Psoas muscle (tissue), 8 donors: ENCODE results near the gene SLCO3A1. TPM values are rescaled to one million over a fixed set of nuclear protein-coding genes. Genes with fewer than 3 reads are reported as not detected.

ENCODE experiments used
- ATAC-seq, 4 donors: fragments of 200-7000 bp; cut with Tn5 transposase; one replicate each; pipeline ENCODE4 v1.9.1; 2020; ENCODE audit warnings: moderate library complexity in 3 of 4, mild to moderate bottlenecking in 2 of 4
- DNase-seq, 2 donors: peaks; one replicate each; pipeline ENCODE4 v3.0.0-alpha.2; 2020
- H3K27ac ChIP-seq: fragments of 200-600 bp; one replicate; pipeline ENCODE4 v1.8.0; 2022
- H3K27me3 ChIP-seq, 3 donors: fragments of 200-600 bp in 1 of 3; one replicate each; pipeline versions ENCODE4 v1.6.1 to v1.8.0; 2013 to 2022; ENCODE audit warnings: low read length in 2 of 3, mild to moderate bottlenecking in 2 of 3, moderate library complexity in 1 of 3; ENCODE audit not compliant: insufficient read depth in 3 of 3
- H3K36me3 ChIP-seq, 2 donors: fragments of 200-600 bp in 1 of 2; one replicate each; pipeline versions ENCODE4 v1.6.1 to v1.8.0; 2013 to 2022; ENCODE audit warnings: low read depth in 1 of 2, mild to moderate bottlenecking in 1 of 2, moderate library complexity in 1 of 2; ENCODE audit not compliant: insufficient read depth in 1 of 2
- H3K4me1 ChIP-seq: fragments of 200-600 bp; one replicate; pipeline ENCODE4 v1.8.0; 2022
- H3K4me3 ChIP-seq: fragments of 200-600 bp; one replicate; pipeline ENCODE4 v1.8.0; 2022; ENCODE audit warnings: mild to moderate bottlenecking
- H3K9me3 ChIP-seq: fragments of 200-600 bp; one replicate; pipeline ENCODE4 v1.8.0; 2022
- CTCF ChIP-seq: fragments of 200-600 bp; IDR thresholded peaks from one replicate; pipeline ENCODE4 v1.8.0; 2022; ENCODE audit warnings: antibody characterized with exemption
- WGBS, 3 donors: extraction: QIAGEN DNeasy Blood & Tissue Kit; methylation state at CpG; one replicate each; pipeline versions ENCODE4 v1.1.6 to v1.1.7; 2013; 5-methylcytosine and 5-hydroxymethylcytosine counted together
- intact Hi-C, 2 donors: fragments of 100-400 bp; cut with DNase I; formaldehyde crosslinking; loops; one replicate each; pipeline versions ENCODE4 v1.11.0 to v1.14.2; 2022
- polyA plus RNA-seq, 3 donors: library from polyadenylated mRNA; stranded (reverse); fragments of 200-250 nt; gene quantifications; one replicate each; pipeline ENCODE4 v1.2.3, GENCODE V29; 2013
- total RNA-seq, 4 donors: library from RNA; stranded (reverse); fragmentation: NEBNext Ultra II Directional in 2 of 4; extraction: Animal tissue kit (Norgen Biotek cat#: 25700) in 2 of 4; gene quantifications; one replicate each; pipeline versions ENCODE4 v1.2.1 to v1.2.4, GENCODE V29; 2021 to 2023
- donor health status: healthy with polysubstance abuse.
- donor health status: DM: no; HTN: no; CAD: no; lungs with moderate emphysema.
- donor health status: Bipolar disorder and iron deficiency.
- donor health status: healthy.
- donor health status: DM: yes; HTN: yes; CAD: no.
- donor health status: DM: no; HTN: no; CAD: no.
- donor health status: DM: no; HTN: no; CAD: no.
- donor health status: DM: yes; HTN: yes; CAD: no.

SLCO3A1 gene
- total and polyA plus RNA-seq, 7 donors = 3.5 to 10.3 (median 9.4) TPM

- peaks cover 0 to 5% of the 10 kb centered on the region in 2 donors for H3K36me3 ChIP-seq
- 63 to 70% (median 69%) methylated on average over 15 of the region's 15 CpGs for WGBS, 3 donors
- intact Hi-C loops = loop anchor here in 1 of 2 donors (1.0 kb wide), 1 partner anchor 16 kb away; no protein-coding TSS in a partner anchor
- no peaks in the 10 kb centered on the region for H3K27me3 ChIP-seq
- no peak for ATAC-seq
- no peaks in the 10 kb centered on the region for H3K9me3 ChIP-seq
- no peak overlapping the region for H3K4me3 ChIP-seq
- TF ChIP-seq CTCF = no peak
- H3K4me1 ChIP-seq = no peaks in the 10 kb centered on the region
- no peak overlapping the region for H3K27ac ChIP-seq
- DNase-seq = no peak
Observed at GRCh38 chr15:92159906-92160841, 306.7 kb downstream of the SLCO3A1 start.

- intact Hi-C loops = no loop called here
- no peaks in the 10 kb centered on the region for H3K4me1 ChIP-seq
- ATAC-seq (no peak), DNase-seq (no peak)
- H3K36me3 ChIP-seq = peaks cover 0 to 5% of the 10 kb centered on the region in 2 donors
- H3K9me3 ChIP-seq = no peaks in the 10 kb centered on the region
- H3K27me3 ChIP-seq = no peaks in the 10 kb centered on the region
- TF ChIP-seq CTCF = no peak
- WGBS, 3 donors = 90 to 94% (median 91%) methylated on average over 6 of the region's 6 CpGs
- H3K27ac ChIP-seq = no peak overlapping the region
- no peak overlapping the region for H3K4me3 ChIP-seq
Observed at GRCh38 chr15:92161039-92161670, 307.6 kb downstream of the SLCO3A1 start.

- Histone ChIP-seq H3K27me3 (no peaks in the 10 kb centered on the region), H3K9me3 (no peaks in the 10 kb centered on the region), H3K4me1 (no peaks in the 10 kb centered on the region), H3K4me3 (no peak overlapping the region), H3K36me3 (peaks cover 0 to 5% of the 10 kb centered on the region in 2 donors), H3K27ac (no peak overlapping the region)
- 93 to 95% (median 95%) methylated on average over 17 of the region's 17 CpGs for WGBS, 3 donors
- DNase-seq (no peak), ATAC-seq (no peak)
- intact Hi-C loops = no loop called here
- TF ChIP-seq CTCF = no peak
Observed at GRCh38 chr15:92162657-92163056, 309.1 kb downstream of the SLCO3A1 start.

- intact Hi-C loops = no loop called here
- WGBS, 3 donors = 78 to 85% (median 83%) methylated on average over 10 of the region's 10 CpGs
- Histone ChIP-seq H3K4me1 (no peaks in the 10 kb centered on the region), H3K9me3 (no peaks in the 10 kb centered on the region), H3K4me3 (no peak overlapping the region), H3K27me3 (no peaks in the 10 kb centered on the region), H3K27ac (no peak overlapping the region), H3K36me3 (peaks cover 0 to 5% of the 10 kb centered on the region in 2 donors)
- DNase-seq = no peak
- no peak for ATAC-seq
- no peak for TF ChIP-seq CTCF
Observed at GRCh38 chr15:92163641-92164040, 310.1 kb downstream of the SLCO3A1 start.
